Measurements from ENCODE around the gene PCDH9. TPM values are rescaled to one million over a fixed set of nuclear protein-coding genes. Genes with fewer than 3 reads are reported as not detected.

The PCDH9 gene, protein sequence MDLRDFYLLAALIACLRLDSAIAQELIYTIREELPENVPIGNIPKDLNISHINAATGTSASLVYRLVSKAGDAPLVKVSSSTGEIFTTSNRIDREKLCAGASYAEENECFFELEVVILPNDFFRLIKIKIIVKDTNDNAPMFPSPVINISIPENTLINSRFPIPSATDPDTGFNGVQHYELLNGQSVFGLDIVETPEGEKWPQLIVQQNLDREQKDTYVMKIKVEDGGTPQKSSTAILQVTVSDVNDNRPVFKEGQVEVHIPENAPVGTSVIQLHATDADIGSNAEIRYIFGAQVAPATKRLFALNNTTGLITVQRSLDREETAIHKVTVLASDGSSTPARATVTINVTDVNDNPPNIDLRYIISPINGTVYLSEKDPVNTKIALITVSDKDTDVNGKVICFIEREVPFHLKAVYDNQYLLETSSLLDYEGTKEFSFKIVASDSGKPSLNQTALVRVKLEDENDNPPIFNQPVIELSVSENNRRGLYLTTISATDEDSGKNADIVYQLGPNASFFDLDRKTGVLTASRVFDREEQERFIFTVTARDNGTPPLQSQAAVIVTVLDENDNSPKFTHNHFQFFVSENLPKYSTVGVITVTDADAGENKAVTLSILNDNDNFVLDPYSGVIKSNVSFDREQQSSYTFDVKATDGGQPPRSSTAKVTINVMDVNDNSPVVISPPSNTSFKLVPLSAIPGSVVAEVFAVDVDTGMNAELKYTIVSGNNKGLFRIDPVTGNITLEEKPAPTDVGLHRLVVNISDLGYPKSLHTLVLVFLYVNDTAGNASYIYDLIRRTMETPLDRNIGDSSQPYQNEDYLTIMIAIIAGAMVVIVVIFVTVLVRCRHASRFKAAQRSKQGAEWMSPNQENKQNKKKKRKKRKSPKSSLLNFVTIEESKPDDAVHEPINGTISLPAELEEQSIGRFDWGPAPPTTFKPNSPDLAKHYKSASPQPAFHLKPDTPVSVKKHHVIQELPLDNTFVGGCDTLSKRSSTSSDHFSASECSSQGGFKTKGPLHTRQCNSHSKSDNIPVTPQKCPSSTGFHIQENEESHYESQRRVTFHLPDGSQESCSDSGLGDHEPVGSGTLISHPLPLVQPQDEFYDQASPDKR (N-terminal part only)
- total RNA-seq = 3.7 TPM

DNA sequence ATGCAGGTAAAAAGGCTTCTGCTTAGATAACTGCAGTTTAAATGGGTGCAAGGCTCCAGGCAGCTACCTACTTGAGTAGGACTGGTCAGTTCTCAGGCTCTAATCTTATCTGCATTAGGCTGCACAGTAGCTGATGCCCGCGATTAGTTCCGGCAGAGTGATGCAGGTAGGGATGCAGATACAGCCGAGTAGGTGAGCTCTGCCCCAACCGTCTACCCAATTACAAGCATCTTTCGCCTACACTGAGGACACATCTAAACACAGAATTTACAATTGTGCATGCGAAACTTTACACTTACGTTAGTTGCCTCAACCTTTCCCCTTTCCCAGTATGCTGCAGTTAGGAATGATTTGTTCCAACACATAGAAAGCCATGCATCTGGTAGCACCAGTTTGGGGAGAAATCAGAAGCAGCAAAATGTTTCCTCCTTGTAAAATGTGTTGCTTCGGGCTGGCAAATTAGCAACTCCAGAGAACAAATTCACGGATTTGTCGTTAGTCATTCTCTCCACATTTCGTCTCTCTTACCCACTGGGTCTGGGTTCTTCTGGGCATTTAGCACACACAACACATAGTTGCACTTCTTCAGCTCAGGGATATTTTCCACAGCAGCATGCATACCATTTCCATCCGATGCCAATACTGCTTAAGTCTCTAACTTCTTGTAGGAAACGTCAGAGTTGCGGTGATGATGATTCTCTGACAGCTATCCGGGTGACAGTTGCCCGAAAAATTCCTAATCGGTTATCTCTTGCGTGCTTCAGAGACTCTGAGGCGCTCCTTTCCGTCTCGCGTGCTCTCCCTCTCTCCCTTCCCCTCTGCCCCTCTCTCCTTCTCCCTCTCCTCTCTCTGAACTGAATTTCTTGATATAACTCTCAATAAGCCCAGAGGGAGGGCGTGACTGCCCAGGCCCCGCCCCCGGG is at the start of gene PCDH9:
TSS of gene PCDH9 (minus strand) at position 856 of the 923 bp plus-strand sequence. CDS start 1,896 bp downstream, outside the sequence.
- peak within 1 kb of the TSS; percentile 68 for H3K4me3 ChIP-seq
- no peak for DNase-seq (ENCODE audit: extremely low spot score in 2 of 2)
- H3K4me1 ChIP-seq = peaks cover 14% of the 10 kb centered on the region
- TF ChIP-seq POLR2A (IDR thresholded peaks at IDR 0.05) (peak in 1 of 2 donors; percentile 80), CTCF (IDR thresholded peaks at IDR 0.05) (no peak), POLR2AphosphoS5 (IDR thresholded peaks at IDR 0.05; ENCODE audit: insufficient read depth in 1 of 2, low read depth in 1 of 2) (peak in 1 of 2 donors; percentile 92)
- H3K9me3 ChIP-seq = no peaks in the 10 kb centered on the region
- no peaks in the 10 kb centered on the region for H3K36me3 ChIP-seq
- intact Hi-C loops (cut with DNase I) = no loop called here
- peak within 1 kb of the TSS; percentile 83 for H3K27ac ChIP-seq
- H3K27me3 ChIP-seq = no peaks in the 10 kb centered on the region

DNA sequence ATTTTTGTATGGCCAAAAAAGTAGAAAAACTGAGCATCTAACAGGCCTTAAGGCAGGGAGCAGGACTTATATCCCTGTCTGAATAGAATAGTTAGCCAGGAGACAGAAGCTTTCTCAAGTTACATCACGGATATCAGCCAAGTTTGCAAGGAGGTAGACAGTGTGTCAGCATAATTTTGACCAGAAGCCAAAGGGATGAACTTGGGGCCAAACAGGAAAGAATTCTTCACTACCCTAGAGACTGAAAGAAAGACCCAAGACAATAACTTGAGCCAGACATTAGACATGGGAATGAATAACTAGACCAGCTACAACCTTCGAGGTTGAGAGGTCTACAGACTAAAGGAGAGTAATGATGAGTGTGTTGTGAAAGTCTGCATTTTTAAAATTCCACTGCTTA is 48.1 kb upstream of the PCDH9 start:
- intact Hi-C loops (cut with DNase I) = no loop called here
- Histone ChIP-seq H3K27me3 (no peaks in the 10 kb centered on the region), H3K4me3 (no peak overlapping the region), H3K27ac (no peak overlapping the region), H3K4me1 (no peaks in the 10 kb centered on the region), H3K36me3 (no peaks in the 10 kb centered on the region), H3K9me3 (no peaks in the 10 kb centered on the region)
- TF ChIP-seq POLR2A (IDR thresholded peaks at IDR 0.05) (no peak), CTCF (IDR thresholded peaks at IDR 0.05) (no peak), POLR2AphosphoS5 (IDR thresholded peaks at IDR 0.05; ENCODE audit: insufficient read depth in 1 of 2, low read depth in 1 of 2) (no peak)
- no peak for DNase-seq (ENCODE audit: extremely low spot score in 2 of 2)

- Histone ChIP-seq H3K9me3 (no peaks in the 10 kb centered on the region), H3K27ac (no peak overlapping the region), H3K4me3 (no peak overlapping the region), H3K36me3 (no peaks in the 10 kb centered on the region), H3K27me3 (no peaks in the 10 kb centered on the region), H3K4me1 (no peaks in the 10 kb centered on the region)
- intact Hi-C loops (cut with DNase I) = no loop called here
- no peak for DNase-seq (ENCODE audit: extremely low spot score in 2 of 2)
- no peak for TF ChIP-seq POLR2AphosphoS5 (IDR thresholded peaks at IDR 0.05; ENCODE audit: insufficient read depth in 1 of 2, low read depth in 1 of 2)
Observed at GRCh38 chr13:67277581-67277980, 47.4 kb upstream of the PCDH9 start.

- no peak for DNase-seq (ENCODE audit: extremely low spot score in 2 of 2)
- Histone ChIP-seq H3K4me1 (no peaks in the 10 kb centered on the region), H3K27ac (no peak overlapping the region), H3K4me3 (no peak overlapping the region), H3K9me3 (no peaks in the 10 kb centered on the region), H3K27me3 (no peaks in the 10 kb centered on the region), H3K36me3 (no peaks in the 10 kb centered on the region)
- no peak for TF ChIP-seq CTCF (IDR thresholded peaks at IDR 0.05)
- TF ChIP-seq POLR2A (IDR thresholded peaks at IDR 0.05) = no peak
- TF ChIP-seq POLR2AphosphoS5 (IDR thresholded peaks at IDR 0.05; ENCODE audit: insufficient read depth in 1 of 2, low read depth in 1 of 2) = no peak
- intact Hi-C loops (cut with DNase I) = no loop called here
Observed at GRCh38 chr13:67275351-67275960, 45.3 kb upstream of the PCDH9 start.
